Astrocyte (in vitro differentiated cells and primary cell): ENCODE measurements around the gene SQSTM1. TPM values are rescaled to one million over a fixed set of nuclear protein-coding genes. Genes with fewer than 3 reads are reported as not detected.

ENCODE experiments used
- DNase-seq: peaks from one replicate; pipeline ENCODE4 v3.0.0-alpha.2; 2010; ENCODE audit warnings: low read depth
- FAIRE-seq: peaks from 2 replicates; lab custom pipeline; 2011; peaks lifted over from hg19 to GRCh38; lab: Jason Lieb, UNC
- H2AFZ ChIP-seq: 2 replicates; pipeline ENCODE4 v1.6.0; 2012; ENCODE audit warnings: low read depth, low read length, inconsistent platforms
- H3K27ac ChIP-seq: 2 replicates; pipeline ENCODE4 v1.5.1; 2011; ENCODE audit warnings: low read depth, low read length, inconsistent platforms
- H3K27me3 ChIP-seq: 2 replicates; pipeline ENCODE4 v1.6.0; 2011; ENCODE audit warnings: low read length, inconsistent platforms; ENCODE audit not compliant: insufficient read depth
- H3K36me3 ChIP-seq: 2 replicates; pipeline ENCODE4 v1.5.1; 2011; ENCODE audit warnings: low read length, inconsistent platforms; ENCODE audit not compliant: insufficient read depth
- H3K4me1 ChIP-seq: 2 replicates; pipeline ENCODE4 v1.5.1; 2011; ENCODE audit warnings: low read length, inconsistent platforms; ENCODE audit not compliant: insufficient read depth
- H3K4me2 ChIP-seq: 2 replicates; pipeline ENCODE4 v1.6.0; 2012; ENCODE audit warnings: low read length, inconsistent platforms
- H3K4me3 ChIP-seq: 2 replicates; pipeline ENCODE4 v1.5.1; 2011; ENCODE audit warnings: low read depth, mild to moderate bottlenecking, low read length, inconsistent platforms; ENCODE audit not compliant: insufficient read depth
- H3K79me2 ChIP-seq: 2 replicates; pipeline ENCODE4 v1.6.0; 2012; ENCODE audit warnings: mild to moderate bottlenecking, low read length, inconsistent platforms; ENCODE audit not compliant: insufficient read depth
- H3K9ac ChIP-seq: 2 replicates; pipeline ENCODE4 v1.6.0; 2012; ENCODE audit warnings: mild to moderate bottlenecking, low read length, inconsistent platforms
- H3K9me3 ChIP-seq: 2 replicates; pipeline ENCODE4 v1.5.1; 2012; ENCODE audit warnings: low read depth, mild to moderate bottlenecking, low read length, inconsistent platforms; ENCODE audit not compliant: insufficient read depth
- H4K20me1 ChIP-seq: 2 replicates; pipeline ENCODE4 v1.6.0; 2012; ENCODE audit warnings: low read length, inconsistent platforms; ENCODE audit not compliant: insufficient read depth
- H3K27ac Mint-ChIP-seq: one replicate; pipeline ENCODE4 v1.8.0; 2021; ENCODE audit warnings: mild to moderate bottlenecking, mixed read lengths; ENCODE audit not compliant: unreplicated experiment
- H3K27me3 Mint-ChIP-seq: one replicate; pipeline ENCODE4 v1.8.0; 2021; ENCODE audit warnings: low read depth, mixed read lengths; ENCODE audit not compliant: unreplicated experiment
- H3K36me3 Mint-ChIP-seq: one replicate; pipeline ENCODE4 v1.8.0; 2021; ENCODE audit warnings: low read depth, mixed read lengths; ENCODE audit not compliant: unreplicated experiment
- H3K4me1 Mint-ChIP-seq: one replicate; pipeline ENCODE4 v1.8.0; 2021; ENCODE audit warnings: low read depth, mixed read lengths; ENCODE audit not compliant: unreplicated experiment
- H3K4me3 Mint-ChIP-seq: one replicate; pipeline ENCODE4 v1.8.0; 2021; ENCODE audit warnings: mild to moderate bottlenecking, moderate library complexity, mixed read lengths; ENCODE audit not compliant: unreplicated experiment
- H3K9me3 Mint-ChIP-seq: one replicate; pipeline ENCODE4 v1.8.0; 2021; ENCODE audit warnings: mild to moderate bottlenecking, mixed read lengths; ENCODE audit not compliant: unreplicated experiment
- CTCF ChIP-seq: IDR thresholded peaks from 2 replicates; pipeline ENCODE4 v1.5.1; 2011; ENCODE audit warnings: low read depth, mild to moderate bottlenecking, inconsistent platforms, low read length, moderate library complexity; ENCODE audit not compliant: insufficient read depth
- EZH2 ChIP-seq: IDR thresholded peaks from 2 replicates; pipeline ENCODE4 v1.6.1; 2012; ENCODE audit warnings: mild to moderate bottlenecking, low read length, inconsistent platforms; ENCODE audit not compliant: insufficient read depth
- total RNA-seq: library from RNA; stranded (reverse); gene quantifications from 2 replicates; pipeline ENCODE4 v1.2.1, GENCODE V29; 2021

SQSTM1 gene
- total RNA-seq, 1 donor from 2014 or later: 262 TPM

DNA sequence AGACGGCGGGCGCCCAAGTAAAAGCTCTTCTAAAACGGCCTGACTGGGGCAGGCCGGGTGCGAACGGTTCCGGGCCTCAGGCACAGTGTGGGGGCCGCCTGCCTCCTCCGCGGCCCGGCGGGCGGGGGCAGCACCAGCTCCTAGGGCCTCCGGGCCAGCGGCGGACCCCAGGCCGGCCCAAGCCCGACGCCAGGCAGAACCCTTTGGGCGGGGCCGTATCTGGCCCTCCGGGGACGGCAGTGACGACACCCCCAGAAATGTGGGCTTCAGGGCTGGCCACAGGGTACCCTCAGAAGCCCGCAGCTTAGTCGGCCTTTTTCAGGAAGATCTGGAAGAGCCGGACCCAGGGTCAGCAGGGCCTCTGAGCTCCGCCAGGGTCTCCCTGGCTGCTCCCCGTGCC lies 23.0 kb upstream of the SQSTM1 start:
- FAIRE-seq (no peak), DNase-seq (no peak)
- Histone ChIP-seq H3K4me2 (no peak overlapping the region), H4K20me1 (peaks cover 45% of the 10 kb centered on the region), H3K9me3 (no peaks in the 10 kb centered on the region), H3K4me3 (no peak overlapping the region), H3K36me3 (no peaks in the 10 kb centered on the region), H3K79me2 (peaks cover 9% of the 10 kb centered on the region), H2AFZ (no peak overlapping the region), H3K27ac (no peak overlapping the region), H3K27me3 (no peaks in the 10 kb centered on the region), H3K9ac (no peak overlapping the region), H3K4me1 (peaks cover 16% of the 10 kb centered on the region)
- H3K36me3 Mint-ChIP-seq: peaks cover 17% of the 10 kb centered on the region
- H3K27ac Mint-ChIP-seq: no peak overlapping the region
- H3K9me3 Mint-ChIP-seq: no peaks in the 10 kb centered on the region
- H3K4me1 Mint-ChIP-seq: peaks cover 5% of the 10 kb centered on the region
- H3K27me3 Mint-ChIP-seq: no peaks in the 10 kb centered on the region
- no peak for TF ChIP-seq EZH2
- TF ChIP-seq CTCF: no peak
- H3K4me3 Mint-ChIP-seq: no peak overlapping the region

DNA sequence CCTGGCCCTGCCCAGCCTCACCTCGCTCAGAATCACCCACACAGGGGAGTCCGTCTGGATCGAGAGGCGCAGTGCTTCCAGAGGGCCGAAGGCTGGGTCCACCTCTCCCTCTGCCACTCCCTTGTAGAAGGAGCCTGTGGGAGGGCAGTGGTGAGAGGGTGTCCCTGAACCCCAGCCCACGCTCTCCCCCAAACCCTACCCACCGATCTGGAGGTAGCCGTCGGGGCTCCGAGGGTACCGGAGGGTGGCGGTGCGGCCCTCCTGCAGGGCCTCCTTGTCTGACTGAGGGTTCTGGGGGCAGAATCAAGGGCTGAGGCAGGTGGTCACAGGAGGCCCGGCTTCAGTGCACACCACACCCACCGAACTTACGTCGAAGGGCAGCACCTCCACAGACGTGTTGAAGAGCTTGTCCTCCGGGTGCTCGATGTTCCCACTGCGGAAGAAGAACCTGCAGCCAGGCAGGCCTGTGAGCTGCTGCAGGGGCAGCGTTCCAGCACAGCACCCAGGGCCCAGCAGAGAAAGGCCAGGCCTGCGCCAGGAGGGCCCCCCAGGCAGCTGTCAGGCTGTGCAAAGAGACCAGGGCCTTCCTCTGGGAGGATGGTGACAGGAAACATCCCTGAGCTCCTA lies 22.4 kb upstream of the SQSTM1 start:
- FAIRE-seq: no peak
- H3K27ac ChIP-seq: no peak overlapping the region

More for the DNA sequence above, 22.4 kb upstream of the SQSTM1 start:
- no peaks in the 10 kb centered on the region for H3K36me3 ChIP-seq
- H3K27ac Mint-ChIP-seq: no peak overlapping the region
- H3K9me3 ChIP-seq: no peaks in the 10 kb centered on the region
- peaks cover 50% of the 10 kb centered on the region for H4K20me1 ChIP-seq
- no peak overlapping the region for H3K4me2 ChIP-seq
- no peak for TF ChIP-seq CTCF
- no peak for TF ChIP-seq EZH2
- no peak for DNase-seq
- no peak overlapping the region for H2AFZ ChIP-seq
- H3K4me3 ChIP-seq: no peak overlapping the region
- H3K4me1 ChIP-seq: peaks cover 19% of the 10 kb centered on the region
- no peaks in the 10 kb centered on the region for H3K9me3 Mint-ChIP-seq
- peaks cover 5% of the 10 kb centered on the region for H3K4me1 Mint-ChIP-seq
- no peak overlapping the region for H3K4me3 Mint-ChIP-seq
- peaks cover 17% of the 10 kb centered on the region for H3K36me3 Mint-ChIP-seq
- no peaks in the 10 kb centered on the region for H3K27me3 ChIP-seq
- H3K9ac ChIP-seq: no peak overlapping the region
- no peaks in the 10 kb centered on the region for H3K27me3 Mint-ChIP-seq
- peaks cover 14% of the 10 kb centered on the region for H3K79me2 ChIP-seq
